ENCODE measurements around the gene IL16.

Gene IL16

DNA sequence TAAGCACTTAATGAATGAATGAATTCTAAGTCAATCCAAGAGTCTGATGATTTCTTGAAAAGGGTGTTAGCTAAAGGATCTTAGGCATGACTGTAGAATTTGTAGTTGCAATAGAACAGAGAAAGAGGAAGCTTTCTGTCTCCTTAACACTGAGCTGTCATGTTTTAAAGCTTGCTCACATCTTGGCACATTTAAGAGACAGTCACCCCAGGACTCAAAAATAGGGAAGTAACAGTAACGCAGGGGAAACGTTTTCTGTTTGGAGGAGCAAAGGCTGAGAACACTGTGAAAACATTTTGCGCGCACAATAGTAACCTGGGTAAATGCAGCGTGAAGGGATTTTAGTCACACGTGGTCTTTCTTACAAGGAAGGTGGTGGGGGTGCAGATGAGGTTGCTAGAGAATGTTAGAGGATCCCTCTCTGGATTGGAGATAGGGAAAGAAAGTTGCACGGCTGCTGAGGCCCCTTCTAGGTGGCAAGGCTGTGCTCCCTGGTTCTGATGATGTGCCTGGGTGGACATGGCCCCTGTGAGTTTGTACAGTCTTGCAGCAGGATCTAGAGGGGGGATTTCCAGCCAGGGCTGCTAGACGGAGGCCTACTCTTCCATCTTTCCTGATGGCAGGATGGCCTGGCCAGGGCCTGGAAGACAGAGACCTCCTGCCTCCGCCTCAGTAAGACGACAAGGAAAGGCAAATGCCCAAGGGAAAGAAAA lies 115.2 kb downstream of the IL16 start:
- ChIA-PET CTCF (interaction anchor here (1.1 to 5.8 kb wide), 4 partner anchors 9 to 45 kb away, joined by 4 to 28 read pairs (median 7); no protein-coding TSS in a partner anchor), POLR2A (interaction anchor here (1.5 kb wide), 1 partner anchor 16 kb away, joined by 3 read pairs; no protein-coding TSS in a partner anchor)
- TF ChIP-seq, protein P1, sequence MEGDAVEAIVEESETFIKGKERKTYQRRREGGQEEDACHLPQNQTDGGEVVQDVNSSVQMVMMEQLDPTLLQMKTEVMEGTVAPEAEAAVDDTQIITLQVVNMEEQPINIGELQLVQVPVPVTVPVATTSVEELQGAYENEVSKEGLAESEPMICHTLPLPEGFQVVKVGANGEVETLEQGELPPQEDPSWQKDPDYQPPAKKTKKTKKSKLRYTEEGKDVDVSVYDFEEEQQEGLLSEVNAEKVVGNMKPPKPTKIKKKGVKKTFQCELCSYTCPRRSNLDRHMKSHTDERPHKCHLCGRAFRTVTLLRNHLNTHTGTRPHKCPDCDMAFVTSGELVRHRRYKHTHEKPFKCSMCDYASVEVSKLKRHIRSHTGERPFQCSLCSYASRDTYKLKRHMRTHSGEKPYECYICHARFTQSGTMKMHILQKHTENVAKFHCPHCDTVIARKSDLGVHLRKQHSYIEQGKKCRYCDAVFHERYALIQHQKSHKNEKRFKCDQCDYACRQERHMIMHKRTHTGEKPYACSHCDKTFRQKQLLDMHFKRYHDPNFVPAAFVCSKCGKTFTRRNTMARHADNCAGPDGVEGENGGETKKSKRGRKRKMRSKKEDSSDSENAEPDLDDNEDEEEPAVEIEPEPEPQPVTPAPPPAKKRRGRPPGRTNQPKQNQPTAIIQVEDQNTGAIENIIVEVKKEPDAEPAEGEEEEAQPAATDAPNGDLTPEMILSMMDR (IDR thresholded peaks at IDR 0.05; ENCODE audit: insufficient read depth, low read length, missing control alignments), result no peak
- no peak for DNase-seq (ENCODE audit: low read depth, low spot score)
- H3K4me3 ChIP-seq (ENCODE audit: low read depth, low read length), result no peak overlapping the region

DNA sequence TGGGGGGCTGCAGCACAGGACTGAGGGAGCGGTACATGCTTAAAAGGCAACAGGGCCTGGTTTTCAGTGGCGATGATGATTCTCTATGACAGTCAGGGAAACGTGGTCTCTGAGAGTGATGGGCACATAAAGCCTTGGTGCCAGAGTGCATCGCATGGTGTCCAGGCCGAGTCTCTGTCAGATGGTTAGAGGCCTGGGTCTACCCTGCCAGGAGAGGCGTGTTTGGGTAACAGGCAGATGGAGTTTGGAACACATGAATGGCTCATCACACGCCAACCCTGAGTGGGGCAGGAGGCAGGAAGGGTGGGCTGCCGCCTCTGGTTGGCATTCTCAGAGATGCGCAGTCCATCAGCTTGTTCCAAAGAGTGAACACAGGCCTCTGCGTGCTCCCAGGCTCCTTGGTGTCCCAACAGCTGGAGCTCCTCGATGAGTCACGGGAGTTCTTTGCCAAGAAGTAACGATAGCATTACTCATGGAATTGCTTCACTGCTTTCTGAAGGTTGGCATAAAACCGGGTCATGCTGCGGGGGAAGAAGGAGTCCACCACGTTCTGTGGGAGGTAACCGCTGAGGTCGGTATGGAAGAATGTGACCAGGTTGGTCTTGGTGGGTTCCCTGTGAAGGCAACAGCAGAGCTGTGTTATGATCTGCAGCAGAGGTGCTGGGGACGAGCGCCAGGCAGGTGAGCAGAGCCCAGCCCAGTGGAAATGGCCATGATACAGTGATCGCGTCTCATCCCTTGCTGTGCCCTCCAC lies 116.3 kb downstream of the IL16 start:
- POLR2A ChIA-PET, result interaction anchor here (0.5 to 1.3 kb wide), 5 partner anchors 9 to 534 kb away, joined by 3 to 11 read pairs (median 3); partner anchors contain the start of genes CEMIP and STARD5
- DNase-seq (ENCODE audit: low read depth, low spot score), result peak; percentile 90

DNA sequence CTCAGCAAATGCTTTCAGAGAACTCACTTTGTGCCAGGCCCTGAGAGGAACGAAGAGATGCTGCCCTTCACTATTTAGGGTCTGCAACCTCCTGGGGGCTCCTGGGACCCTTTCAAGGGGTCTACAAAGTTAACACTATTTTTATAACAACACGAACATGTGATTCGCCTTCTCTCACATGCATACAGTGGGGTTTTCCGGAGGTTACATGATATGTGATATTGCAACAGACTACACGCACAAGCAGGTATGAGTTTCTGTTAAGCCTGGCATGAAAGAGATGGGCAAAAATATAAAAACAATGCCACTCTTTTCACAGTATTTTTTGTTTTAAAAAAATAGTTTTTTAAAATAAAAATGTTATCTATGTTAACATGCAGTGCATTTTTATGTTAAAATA lies 117.0 kb downstream of the IL16 start:
- CTCF ChIA-PET, result interaction anchor here (1.0 to 1.1 kb wide), 2 partner anchors 23 to 48 kb away, joined by 5 to 6 read pairs; no protein-coding TSS in a partner anchor
- POLR2A ChIA-PET, result interaction anchor here (0.5 to 1.3 kb wide), 4 partner anchors 10 to 535 kb away, joined by 3 to 11 read pairs (median 3); partner anchors contain the start of genes CEMIP and STARD5
- TF ChIP-seq, protein P1 (IDR thresholded peaks at IDR 0.05; ENCODE audit: insufficient read depth, low read length, missing control alignments), result no peak

More for the DNA sequence above, 116.3 kb downstream of the IL16 start:
- no peak overlapping the region for H3K4me3 ChIP-seq (ENCODE audit: low read depth, low read length)
- TF ChIP-seq, protein P1 (IDR thresholded peaks at IDR 0.05; ENCODE audit: insufficient read depth, low read length, missing control alignments), result no peak
- CTCF ChIA-PET, result interaction anchor here (1.0 to 1.1 kb wide), 2 partner anchors 22 to 47 kb away, joined by 5 to 6 read pairs; no protein-coding TSS in a partner anchor

DNA sequence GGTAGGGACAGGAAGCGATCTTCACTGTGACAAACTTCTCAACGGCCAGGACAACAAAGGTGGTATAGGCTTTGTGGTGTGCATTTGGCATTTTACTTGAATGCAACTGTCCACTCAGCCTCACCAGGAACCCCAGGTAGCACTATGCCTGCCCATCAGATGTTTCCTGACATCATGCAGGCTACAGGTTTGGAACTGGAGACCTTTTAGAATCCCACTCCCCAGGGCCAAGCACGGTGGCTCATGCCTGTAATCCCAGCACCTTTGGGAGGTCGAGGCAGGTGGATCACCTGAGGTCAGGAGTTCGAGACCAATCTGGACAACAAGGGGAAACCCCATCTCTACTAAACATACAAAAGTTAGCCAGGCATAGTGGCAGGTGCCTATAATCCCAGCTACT lies 117.7 kb downstream of the IL16 start:
- CTCF ChIA-PET, result no interaction called here
- TF ChIP-seq, protein P1 (IDR thresholded peaks at IDR 0.05; ENCODE audit: insufficient read depth, low read length, missing control alignments), result no peak
- POLR2A ChIA-PET, result no interaction called here
- no peak overlapping the region for H3K4me3 ChIP-seq (ENCODE audit: low read depth, low read length)
- DNase-seq (ENCODE audit: low read depth, low spot score), result no peak

More for the DNA sequence above, 117.0 kb downstream of the IL16 start:
- no peak overlapping the region for H3K4me3 ChIP-seq (ENCODE audit: low read depth, low read length)
- DNase-seq (ENCODE audit: low read depth, low spot score), result no peak

DNA sequence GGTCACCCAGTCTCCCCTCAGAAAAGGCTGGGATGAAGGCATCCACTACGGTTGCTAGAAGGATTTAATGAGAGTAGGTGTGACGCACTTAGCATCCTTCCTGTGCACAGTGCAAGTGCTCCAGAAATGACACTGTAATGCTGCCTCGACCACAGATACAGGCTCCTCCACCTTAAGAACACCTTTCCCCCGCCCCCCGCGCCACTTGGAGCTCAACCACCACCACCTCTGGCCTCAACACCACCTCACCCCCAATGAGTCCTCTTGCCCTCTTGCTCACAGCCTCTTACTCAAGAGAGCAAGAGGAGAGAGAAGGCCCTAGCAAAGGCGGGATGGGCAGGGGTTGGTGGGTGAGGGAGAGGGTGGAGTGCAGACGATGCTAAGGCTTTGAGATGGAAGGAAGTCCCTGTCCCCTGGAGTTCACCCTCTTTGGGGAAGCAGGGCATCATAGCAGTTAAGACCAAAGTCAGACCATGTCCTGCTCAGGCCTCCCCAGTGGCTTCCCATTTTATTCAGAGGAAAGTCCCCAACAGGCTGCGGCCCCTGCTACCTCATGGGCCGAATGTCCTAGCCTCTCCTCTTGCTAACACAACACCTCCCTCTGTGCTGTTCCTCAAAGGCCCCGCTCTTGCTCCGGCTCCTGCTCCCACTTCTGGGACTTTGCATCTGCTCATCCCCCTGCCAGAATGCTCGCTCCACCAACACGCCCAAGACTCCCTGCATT lies 118.9 kb downstream of the IL16 start:
- ChIA-PET POLR2A (no interaction called here), CTCF (no interaction called here)
- H3K4me3 ChIP-seq (ENCODE audit: low read depth, low read length), result no peak overlapping the region
- TF ChIP-seq, protein P1 (IDR thresholded peaks at IDR 0.05; ENCODE audit: insufficient read depth, low read length, missing control alignments), result no peak
- DNase-seq (ENCODE audit: low read depth, low spot score), result no peak

All from AG04449 (cell line).